ENCODE data around the gene ARHGAP8.
"Not testable (repeated sequence)": the region's sequence is repeated elsewhere in the genome, so short reads cannot be mapped to it uniquely, and the experiment has no call there.

Gene ARHGAP8

GRCh38 chr22:44741929-44742328, 10.4 kb upstream of the ARHGAP8 start:
- no peak for DNase-seq

- no peak for DNase-seq
These were observed 9.1 kb upstream of the ARHGAP8 start for GRCh38 chr22:44743247-44743646.

GRCh38 chr22:44743804-44744211, 8.6 kb upstream of the ARHGAP8 start:
- DNase-seq, result no peak

- no peak for DNase-seq
These were observed 6.3 kb upstream of the ARHGAP8 start for GRCh38 chr22:44745853-44746789.

GRCh38 chr22:44747784-44748127, 4.6 kb upstream of the ARHGAP8 start:
- DNase-seq, result not testable (repeated sequence)

- DNase-seq, result no peak
These were observed 3.9 kb upstream of the ARHGAP8 start for GRCh38 chr22:44748524-44748923.

- no peak for DNase-seq
These were observed 1.9 kb upstream of the ARHGAP8 start for GRCh38 chr22:44750481-44750880.

- DNase-seq, result no peak
These were observed 1.0 kb downstream of the ARHGAP8 start for GRCh38 chr22:44753189-44754042.

- DNase-seq, result no peak
These were observed 2.6 kb downstream of the ARHGAP8 start for GRCh38 chr22:44754998-44755397.

- DNase-seq, result no peak
These were observed 3.0 kb downstream of the ARHGAP8 start for GRCh38 chr22:44755417-44755816.

GRCh38 chr22:44755956-44756361, 3.6 kb downstream of the ARHGAP8 start:
- no peak for DNase-seq

GRCh38 chr22:44758344-44758973, 6.1 kb downstream of the ARHGAP8 start:
- DNase-seq, result no peak

GRCh38 chr22:44759001-44759400, 6.6 kb downstream of the ARHGAP8 start:
- no peak for DNase-seq

GRCh38 chr22:44759430-44760310, 7.3 kb downstream of the ARHGAP8 start:
- no peak for DNase-seq

GRCh38 chr22:44760476-44760875, 8.1 kb downstream of the ARHGAP8 start:
- no peak for DNase-seq

- no peak for DNase-seq
These were observed 8.7 kb downstream of the ARHGAP8 start for GRCh38 chr22:44761025-44761424.

- no peak for DNase-seq
These were observed 12.0 kb downstream of the ARHGAP8 start for GRCh38 chr22:44764373-44764772.

GRCh38 chr22:44764974-44765373, 12.6 kb downstream of the ARHGAP8 start:
- no peak for DNase-seq

GRCh38 chr22:44765571-44766285, 13.4 kb downstream of the ARHGAP8 start:
- no peak for DNase-seq

- DNase-seq, result no peak
These were observed 20.7 kb downstream of the ARHGAP8 start for GRCh38 chr22:44773082-44773481.

- DNase-seq, result no peak
These were observed 23.5 kb downstream of the ARHGAP8 start for GRCh38 chr22:44775862-44776261.
